Karpas-422 (cell line): ENCODE measurements around the gene ERBB4. TPM values are rescaled to one million over a fixed set of nuclear protein-coding genes. Genes with fewer than 3 reads are reported as not detected.
"Not testable (repeated sequence)": the region's sequence is repeated elsewhere in the genome, so short reads cannot be mapped to it uniquely, and the experiment has no call there.

Experiments used
- DNase-seq: peaks from one replicate; pipeline ENCODE4 v3.0.0-alpha.2; 2015
- H2AFZ ChIP-seq: fragments of 200-600 bp; sonication (generic); 2 replicates; pipeline ENCODE4 v1.6.1; 2014; ENCODE audit warnings: antibody characterized with exemption, low read length, mixed read lengths
- H3K27ac ChIP-seq: fragments of 200-600 bp; sonication (generic); 2 replicates; pipeline ENCODE4 v1.5.1; 2014; ENCODE audit warnings: mild to moderate bottlenecking, low read length, moderate library complexity
- H3K27me3 ChIP-seq: fragments of 200-600 bp; sonication (generic); 2 replicates; pipeline ENCODE4 v1.6.1; 2014; ENCODE audit warnings: low read length, mixed read lengths
- H3K36me3 ChIP-seq: fragments of 200-600 bp; sonication (generic); 2 replicates; pipeline ENCODE4 v1.6.1; 2014; ENCODE audit warnings: low read length, mixed read lengths; ENCODE audit not compliant: insufficient read depth
- H3K4me1 ChIP-seq: fragments of 200-600 bp; sonication (generic); 2 replicates; pipeline ENCODE4 v1.6.1; 2014; ENCODE audit warnings: mild to moderate bottlenecking, low read length, mixed read lengths
- H3K4me2 ChIP-seq: fragments of 200-600 bp; sonication (generic); 2 replicates; pipeline ENCODE4 v1.6.1; 2014; ENCODE audit warnings: low read length, low read depth, mild to moderate bottlenecking; ENCODE audit not compliant: poor library complexity, severe bottlenecking
- H3K4me3 ChIP-seq: fragments of 200-600 bp; sonication (generic); 2 replicates; pipeline ENCODE4 v1.5.1; 2014; ENCODE audit warnings: mild to moderate bottlenecking, antibody characterized with exemption, low read length, mixed read lengths
- H3K79me2 ChIP-seq: fragments of 200-600 bp; sonication (generic); 2 replicates; pipeline ENCODE4 v1.6.1; 2014; ENCODE audit warnings: mild to moderate bottlenecking, low read length, mixed read lengths
- H3K9ac ChIP-seq: fragments of 200-600 bp; sonication (generic); 2 replicates; pipeline ENCODE4 v1.6.0; 2014; ENCODE audit warnings: low read length
- H3K9me2 ChIP-seq: fragments of 200-600 bp; sonication (generic), shearing (Covaris generic); replicated peaks from 2 replicates; pipeline ENCODE4 v1.6.0; 2014; ENCODE audit warnings: mild to moderate bottlenecking, low read length, moderate library complexity; ENCODE audit not compliant: insufficient read depth
- H3K9me3 ChIP-seq: fragments of 300-700, 200-600 bp; sonication (generic); 2 replicates; pipeline ENCODE4 v1.6.1; 2014; ENCODE audit warnings: low read length, mixed read lengths
- H4K20me1 ChIP-seq: fragments of 200-600 bp; sonication (generic); 2 replicates; pipeline ENCODE4 v1.6.1; 2014; ENCODE audit warnings: mild to moderate bottlenecking, antibody characterized with exemption, low read length, low read depth; ENCODE audit not compliant: insufficient read depth
- total RNA-seq: library from RNA; depleted of rRNA; stranded (reverse); fragments of >200 nt; shearing (Covaris generic); gene quantifications from 2 replicates; pipeline ENCODE4 v1.2.3, GENCODE V29; 2014; ENCODE audit warnings: low replicate concordance

Gene ERBB4
- total RNA-seq, 1 experiment from 2014 or later: not detected

DNA sequence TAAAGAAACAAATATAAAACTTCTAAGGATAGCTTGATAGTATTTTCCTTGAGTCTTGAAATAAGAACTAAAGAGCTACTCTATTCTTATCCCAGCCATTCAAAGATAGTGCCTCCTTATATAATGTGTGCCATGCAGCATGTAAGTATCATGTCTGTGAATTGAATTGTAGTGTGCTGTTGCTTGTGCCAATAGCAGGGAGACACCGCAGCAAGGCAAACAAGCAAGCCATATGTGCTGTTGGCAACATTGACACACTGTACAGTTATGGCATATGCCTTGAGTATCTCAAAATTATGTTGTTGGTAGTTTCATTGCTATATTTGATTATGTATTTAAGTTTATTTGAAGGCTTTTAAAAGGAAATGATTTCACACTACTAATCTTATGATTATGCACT lies 58.2 kb downstream of the ERBB4 start:
- peaks cover 25% of the 10 kb centered on the region for H3K9me3 ChIP-seq
- no peak for DNase-seq
- H3K4me1 ChIP-seq: no peaks in the 10 kb centered on the region
- H2AFZ ChIP-seq: no peak overlapping the region
- no peaks in the 10 kb centered on the region for H3K9me2 ChIP-seq
- no peak overlapping the region for H3K4me2 ChIP-seq
- no peak overlapping the region for H3K4me3 ChIP-seq
- no peaks in the 10 kb centered on the region for H4K20me1 ChIP-seq
- no peak overlapping the region for H3K27ac ChIP-seq
- no peak overlapping the region for H3K9ac ChIP-seq
- H3K79me2 ChIP-seq: no peaks in the 10 kb centered on the region
- H3K27me3 ChIP-seq: no peaks in the 10 kb centered on the region
- H3K36me3 ChIP-seq: no peaks in the 10 kb centered on the region

DNA sequence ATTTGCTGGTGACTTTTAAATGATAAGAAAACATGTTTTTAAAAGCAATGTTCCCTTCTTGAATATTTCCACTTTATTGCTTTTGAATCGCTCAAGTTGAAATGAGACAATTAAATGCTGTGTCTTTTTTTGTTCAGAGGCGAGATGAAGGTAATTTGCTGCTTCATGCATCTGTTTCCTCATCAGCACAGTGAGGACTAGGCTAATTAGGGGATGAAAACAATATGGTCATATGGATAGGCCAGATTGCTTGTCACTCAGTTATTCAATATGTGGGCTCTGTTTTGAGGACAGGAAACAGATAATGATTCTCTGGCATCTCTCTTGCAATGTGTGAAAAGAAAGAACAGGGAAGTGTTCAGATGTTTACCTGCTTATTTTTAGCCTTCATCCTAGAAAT lies 61.0 kb downstream of the ERBB4 start:
- no peaks in the 10 kb centered on the region for H3K9me2 ChIP-seq
- no peak for DNase-seq

DNA sequence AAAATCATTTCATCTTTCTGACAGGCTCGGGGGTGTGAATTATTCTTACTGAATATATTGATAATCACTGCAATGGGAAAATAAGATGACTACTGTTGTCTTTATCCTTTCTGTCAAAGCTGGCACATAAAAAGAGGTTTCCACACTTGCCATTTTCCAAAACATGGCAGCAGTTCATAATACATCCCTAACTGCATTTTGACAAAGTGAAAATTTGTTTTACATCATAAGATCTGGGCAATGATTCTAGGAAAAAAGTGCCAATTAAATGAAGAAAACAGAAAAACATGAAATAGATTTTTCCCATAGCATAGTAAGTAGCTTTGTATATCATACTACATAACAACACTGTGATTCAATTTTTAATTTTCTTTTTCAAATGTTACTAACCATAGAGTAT lies 65.4 kb downstream of the ERBB4 start:
- DNase-seq: no peak
- Histone ChIP-seq H3K9me2 (no peaks in the 10 kb centered on the region), H3K27me3 (no peaks in the 10 kb centered on the region), H3K4me1 (no peaks in the 10 kb centered on the region), H3K4me3 (no peak overlapping the region), H3K9ac (no peak overlapping the region), H3K27ac (no peak overlapping the region), H3K79me2 (no peaks in the 10 kb centered on the region), H2AFZ (no peak overlapping the region), H4K20me1 (no peaks in the 10 kb centered on the region), H3K36me3 (no peaks in the 10 kb centered on the region), H3K4me2 (no peak overlapping the region), H3K9me3 (peaks cover 19% of the 10 kb centered on the region; the same call in 1 of the 2 replicates)

More for the DNA sequence above, 61.0 kb downstream of the ERBB4 start:
- Histone ChIP-seq H3K36me3 (no peaks in the 10 kb centered on the region), H3K9me3 (peaks cover 22% of the 10 kb centered on the region), H3K4me2 (no peak overlapping the region), H3K27me3 (no peaks in the 10 kb centered on the region), H3K9ac (no peak overlapping the region), H3K27ac (no peak overlapping the region), H3K79me2 (no peaks in the 10 kb centered on the region), H2AFZ (no peak overlapping the region), H3K4me3 (no peak overlapping the region), H4K20me1 (no peaks in the 10 kb centered on the region), H3K4me1 (no peaks in the 10 kb centered on the region)

DNA sequence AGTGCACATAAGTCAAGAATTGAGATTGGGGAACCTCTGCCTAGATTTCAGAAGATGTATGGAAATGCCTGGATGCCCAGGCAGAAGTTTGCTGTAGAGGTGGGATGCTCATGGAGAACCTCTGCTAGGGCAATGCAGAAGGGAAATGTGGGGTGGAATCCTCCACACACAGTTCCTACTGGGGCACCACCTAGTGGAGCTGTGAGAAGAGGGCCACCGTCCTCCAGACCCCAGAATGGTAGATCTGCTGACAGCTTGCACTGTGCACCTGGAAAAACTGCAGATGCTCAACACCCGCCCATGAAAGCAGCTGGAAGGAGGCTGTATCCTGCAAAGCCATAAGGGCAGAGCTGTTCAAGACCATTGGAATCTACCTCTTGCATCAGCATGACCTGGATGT lies 71.1 kb downstream of the ERBB4 start:
- H3K79me2 ChIP-seq, H3K9me2 ChIP-seq, H2AFZ ChIP-seq, H3K27me3 ChIP-seq, H3K4me3 ChIP-seq, DNase-seq, H3K27ac ChIP-seq, H3K9ac ChIP-seq, H3K4me1 ChIP-seq, H3K4me2 ChIP-seq, H4K20me1 ChIP-seq, H3K36me3 ChIP-seq, H3K9me3 ChIP-seq: not testable (repeated sequence)

DNA sequence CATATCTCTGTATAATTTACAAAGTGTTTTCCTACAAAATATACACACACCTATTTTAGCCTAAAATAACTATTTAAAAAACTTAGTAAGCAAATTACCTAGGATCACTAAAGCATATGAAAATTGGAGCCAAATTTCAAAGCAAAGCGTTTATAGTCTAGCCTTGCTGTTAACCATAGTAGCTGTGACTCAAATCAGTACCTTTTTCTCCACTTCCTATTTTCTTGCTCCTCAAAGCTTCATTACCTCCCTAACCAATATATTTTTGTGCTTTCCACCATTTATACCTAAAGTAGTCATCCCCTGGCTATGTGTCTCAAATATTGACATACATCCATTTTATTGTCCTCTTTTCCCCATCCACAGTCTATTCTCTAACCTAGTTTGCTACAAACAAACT lies 73.1 kb downstream of the ERBB4 start:
- Histone ChIP-seq H3K9me2 (no peaks in the 10 kb centered on the region), H3K9me3 (peaks cover 10% of the 10 kb centered on the region), H3K4me3 (no peak overlapping the region), H3K4me1 (no peaks in the 10 kb centered on the region), H3K27me3 (no peaks in the 10 kb centered on the region), H2AFZ (no peak overlapping the region), H3K9ac (no peak overlapping the region), H3K79me2 (no peaks in the 10 kb centered on the region), H4K20me1 (no peaks in the 10 kb centered on the region), H3K36me3 (no peaks in the 10 kb centered on the region), H3K27ac (no peak overlapping the region), H3K4me2 (no peak overlapping the region)
- DNase-seq: no peak

DNA sequence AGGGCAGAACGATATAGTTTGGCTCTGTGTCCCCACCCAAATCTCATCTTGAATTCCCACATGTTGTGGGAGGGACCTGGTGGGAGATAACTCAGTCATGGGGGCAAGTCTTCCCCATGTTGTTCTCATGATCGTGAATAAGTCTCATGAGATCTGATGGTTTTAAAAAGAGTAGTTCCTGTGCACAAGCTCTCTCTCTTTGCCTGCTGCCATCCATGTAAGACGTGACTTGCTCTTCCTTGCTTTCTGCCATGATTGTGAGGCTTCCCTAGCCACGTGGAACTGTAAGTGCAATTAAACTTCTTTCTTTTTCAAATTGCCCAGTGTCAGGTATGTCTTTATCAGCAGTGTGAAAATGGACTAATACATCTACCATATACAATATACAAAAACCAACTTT lies 76.9 kb downstream of the ERBB4 start:
- not testable (repeated sequence) for DNase-seq, H2AFZ ChIP-seq, H3K4me3 ChIP-seq, H3K9ac ChIP-seq, H3K36me3 ChIP-seq, H3K79me2 ChIP-seq, H3K9me2 ChIP-seq, H4K20me1 ChIP-seq, H3K27ac ChIP-seq, H3K27me3 ChIP-seq, H3K4me1 ChIP-seq, H3K4me2 ChIP-seq
- peaks cover 18% of the 10 kb centered on the region for H3K9me3 ChIP-seq

DNA sequence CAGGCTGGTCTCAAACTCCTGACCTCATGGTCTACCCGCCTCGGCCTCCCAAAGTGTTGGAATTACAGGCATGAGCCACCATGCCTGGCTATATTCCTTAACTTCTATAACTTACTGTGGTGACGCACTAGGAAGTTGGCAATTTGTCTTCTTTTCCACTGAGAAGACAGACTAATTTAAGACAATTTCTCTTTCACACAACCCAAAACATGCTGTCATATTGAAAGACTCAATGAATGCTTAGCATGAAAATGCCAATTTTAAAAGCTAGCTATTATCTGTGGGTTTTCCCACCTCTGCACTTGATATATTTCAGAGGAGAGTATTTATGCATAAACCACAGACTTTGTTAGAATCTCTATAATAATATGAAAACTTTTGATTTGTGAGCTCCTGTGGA lies 84.5 kb downstream of the ERBB4 start:
- Histone ChIP-seq H3K9ac (no peak overlapping the region), H3K36me3 (no peaks in the 10 kb centered on the region), H4K20me1 (no peaks in the 10 kb centered on the region), H2AFZ (no peak overlapping the region), H3K4me2 (no peak overlapping the region), H3K4me3 (no peak overlapping the region), H3K27ac (no peak overlapping the region), H3K79me2 (no peaks in the 10 kb centered on the region), H3K9me2 (no peaks in the 10 kb centered on the region), H3K27me3 (no peaks in the 10 kb centered on the region), H3K4me1 (no peaks in the 10 kb centered on the region), H3K9me3 (peaks cover 30% of the 10 kb centered on the region)
- no peak for DNase-seq

DNA sequence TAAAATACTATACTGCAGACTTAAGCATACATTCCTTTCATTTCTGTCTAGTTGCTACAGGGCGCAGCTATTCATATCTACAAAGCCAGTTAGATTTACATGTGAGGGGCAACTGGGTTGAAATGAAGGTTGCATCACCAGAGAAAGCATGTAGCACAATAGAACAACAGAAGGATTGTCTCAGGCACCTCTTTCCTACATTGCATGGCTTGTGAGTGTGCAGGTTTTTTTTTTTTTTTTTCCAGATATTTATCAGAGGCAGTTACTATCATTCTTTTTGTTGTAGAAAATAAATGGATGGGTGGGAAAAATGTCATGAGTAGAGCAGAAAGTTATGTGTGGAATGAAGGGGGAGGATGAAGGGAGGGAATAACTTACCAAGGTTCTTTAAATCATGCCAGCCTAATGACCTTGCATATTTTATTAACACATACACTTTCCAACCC lies 86.8 kb downstream of the ERBB4 start:
- Histone ChIP-seq H3K27ac (no peak overlapping the region), H3K4me1 (no peaks in the 10 kb centered on the region), H3K36me3 (no peaks in the 10 kb centered on the region), H3K4me2 (no peak overlapping the region), H3K9me2 (no peaks in the 10 kb centered on the region), H3K9me3 (peaks cover 24% of the 10 kb centered on the region), H3K79me2 (no peaks in the 10 kb centered on the region), H2AFZ (no peak overlapping the region), H4K20me1 (no peaks in the 10 kb centered on the region), H3K4me3 (no peak overlapping the region), H3K9ac (no peak overlapping the region), H3K27me3 (no peaks in the 10 kb centered on the region)
- no peak for DNase-seq

DNA sequence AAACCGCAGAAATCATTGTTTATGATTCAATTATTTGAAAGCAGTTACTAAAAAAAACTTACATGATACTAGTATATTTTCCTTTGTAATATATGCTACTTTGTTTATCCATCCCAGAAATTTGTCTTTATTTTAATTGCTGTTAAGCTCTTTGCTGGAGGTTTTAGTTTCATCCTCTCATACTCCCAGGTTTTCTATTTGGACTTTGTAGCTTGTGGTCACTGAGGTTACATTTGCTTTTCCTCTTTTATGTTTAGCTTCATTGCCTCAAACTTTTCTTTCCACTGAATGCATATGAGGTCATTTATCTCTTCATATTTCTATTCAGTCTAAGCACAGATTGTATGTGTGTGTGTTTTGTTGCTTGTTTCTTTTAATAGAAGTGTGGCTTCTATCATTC lies 89.9 kb downstream of the ERBB4 start:
- Histone ChIP-seq H3K4me2 (no peak overlapping the region), H2AFZ (no peak overlapping the region), H3K36me3 (no peaks in the 10 kb centered on the region), H3K9me2 (no peaks in the 10 kb centered on the region), H3K27me3 (no peaks in the 10 kb centered on the region), H3K9ac (no peak overlapping the region), H3K27ac (no peak overlapping the region), H3K4me3 (no peak overlapping the region), H3K79me2 (no peaks in the 10 kb centered on the region), H3K9me3 (peaks cover 24% of the 10 kb centered on the region), H4K20me1 (no peaks in the 10 kb centered on the region), H3K4me1 (no peaks in the 10 kb centered on the region)
- DNase-seq: no peak
